Panc1 (cell line): ENCODE results near the gene ARMC2. TPM values are rescaled to one million over a fixed set of nuclear protein-coding genes. Genes with fewer than 3 reads are reported as not detected.

Source experiments
- ATAC-seq: fragments of 200-7000 bp; cut with Tn5 transposase; 2 replicates; pipeline ENCODE4 v1.9.1; 2020; ENCODE audit warnings: mild to moderate bottlenecking, moderate library complexity
- BruUV-seq: library from RNA; stranded (reverse); fragments of 400-500 nt; replicated peaks from 2 replicates; lab custom pipeline; 2021; lab: Mats Ljungman, UMichigan
- CTCF ChIA-PET: fragments of 300-600 bp; sonication (Branson Sonifier 250); formaldehyde crosslinking; loops from one replicate; lab custom pipeline; 2022; ENCODE audit warnings: antibody characterized with exemption; lab: Charles Lee
- POLR2A ChIA-PET: fragments of 300-600 bp; sonication (Branson Sonifier 250); formaldehyde crosslinking; loops from one replicate; lab custom pipeline; 2022; ENCODE audit warnings: antibody characterized with exemption; lab: Charles Lee
- DNase-seq: peaks from one replicate; pipeline ENCODE4 v3.0.0-alpha.2; 2010; ENCODE audit warnings: low read depth, low spot score
- H3K27ac ChIP-seq: 2 replicates; pipeline ENCODE4 v1.5.1; 2011; ENCODE audit warnings: mild to moderate bottlenecking, low read length, inconsistent platforms
- H3K27me3 ChIP-seq: fragments of 200-500 bp; sonication (Bioruptor generic); 2 replicates; pipeline ENCODE4 v1.6.0; 2014; ENCODE audit warnings: low read length, inconsistent platforms; ENCODE audit not compliant: control insufficient read depth, insufficient read depth
- H3K36me3 ChIP-seq: fragments of 200-500 bp; sonication (Bioruptor generic); 2 replicates; pipeline ENCODE4 v1.5.1; 2014; ENCODE audit warnings: inconsistent platforms, mild to moderate bottlenecking, low read length, moderate library complexity; ENCODE audit not compliant: control insufficient read depth, insufficient read depth
- H3K4me1 ChIP-seq: 2 replicates; pipeline ENCODE4 v1.5.1; 2011; ENCODE audit warnings: inconsistent platforms, mild to moderate bottlenecking, low read length, moderate library complexity; ENCODE audit not compliant: control insufficient read depth, insufficient read depth
- H3K4me3 ChIP-seq, 2 experiments: 2 replicates each; pipeline ENCODE4 v1.5.1; 2011 to 2012; ENCODE audit warnings: low read depth in 2 of 2, low read length in 2 of 2, mild to moderate bottlenecking in 2 of 2, inconsistent platforms in 1 of 2, moderate library complexity in 1 of 2
- H3K9me3 ChIP-seq: fragments of 200-500 bp; sonication (Bioruptor generic); 2 replicates; pipeline ENCODE4 v1.5.1; 2014; ENCODE audit warnings: low read depth, mild to moderate bottlenecking, inconsistent platforms, low read length, moderate library complexity; ENCODE audit not compliant: control insufficient read depth, insufficient read depth
- CTCF ChIP-seq: fragments of 450-650 bp; IDR thresholded peaks from 2 replicates; pipeline ENCODE4 v1.5.1; 2017; ENCODE audit warnings: mild to moderate bottlenecking
- POLR2AphosphoS5 ChIP-seq: IDR thresholded peaks from 2 replicates; pipeline ENCODE4 v1.6.1; 2012; ENCODE audit warnings: mild to moderate bottlenecking, low read depth, low read length, moderate library complexity
- SIN3A ChIP-seq: IDR thresholded peaks from 2 replicates; pipeline ENCODE4 v1.6.1; 2012; ENCODE audit warnings: low read depth, mild to moderate bottlenecking, low read length, moderate library complexity, borderline replicate concordance; ENCODE audit not compliant: insufficient read depth
- TCF7L2 ChIP-seq: IDR thresholded peaks from 2 replicates; pipeline ENCODE4 v1.6.1; 2011; ENCODE audit warnings: mild to moderate bottlenecking, low read depth, low read length, inconsistent platforms
- in situ Hi-C: cut with HindIII; loops from 2 replicates; pipeline ENCODE4 v1.10.0; 2016; ENCODE audit warnings: low sequenced_read_pairs, low pct_unique_long_range_greater_than_20kb
- intact Hi-C: fragments of 100-400 bp; cut with micrococcal nuclease; formaldehyde crosslinking; loops from one replicate; pipeline ENCODE4 v1.10.0; 2022; ENCODE audit not compliant: unreplicated experiment
- total RNA-seq: library from RNA; stranded (reverse); gene quantifications from one replicate; pipeline ENCODE4 v1.2.1, GENCODE V29; 2021; ENCODE audit not compliant: unreplicated experiment
- TF ChIP-seq, protein P1 (sequence below), 2 experiments: IDR thresholded peaks; 2 replicates each; pipeline ENCODE4 v1.6.1; 2011 to 2012; ENCODE audit warnings: low read depth in 2 of 2, control low read depth in 1 of 2, low read length in 1 of 2, mild to moderate bottlenecking in 1 of 2, moderate library complexity in 1 of 2; ENCODE audit not compliant: insufficient read depth in 1 of 2

Gene ARMC2
- total RNA-seq, 1 experiment from 2014 or later = 9.3 TPM

DNA sequence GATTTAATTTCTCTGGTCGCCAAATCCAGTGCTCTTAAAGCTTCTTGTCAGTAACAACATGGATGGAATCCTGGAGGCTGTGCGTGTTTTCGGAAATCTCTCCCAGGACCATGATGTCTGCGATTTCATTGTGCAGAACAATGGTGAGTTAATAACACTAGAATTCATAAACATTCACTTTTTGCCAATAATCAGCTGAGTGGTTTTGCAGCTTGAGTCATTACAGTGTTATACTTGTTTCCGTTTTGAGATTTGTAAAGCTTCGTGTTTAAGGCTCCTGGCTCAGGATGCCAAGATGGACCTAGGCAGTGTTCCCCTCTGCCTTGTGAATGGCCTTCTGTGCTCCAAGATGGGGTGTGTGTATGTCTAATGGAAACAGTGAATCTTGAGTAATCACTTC is 113.8 kb downstream of the ARMC2 start:
- H3K27me3 ChIP-seq = no peaks in the 10 kb centered on the region
- intact Hi-C loops = no loop called here
- no peaks in the 10 kb centered on the region for H3K4me1 ChIP-seq
- H3K27ac ChIP-seq = no peak overlapping the region
- BruUV-seq = no TSS peak
- CTCF ChIA-PET = no interaction called here
- DNase-seq (no peak), ATAC-seq (no peak)
- in situ Hi-C loops = no loop called here
- POLR2A ChIA-PET = interaction anchor here (0.5 kb wide), 1 partner anchor 8 kb away, joined by 3 read pairs; no protein-coding TSS in a partner anchor
- no peaks in the 10 kb centered on the region for H3K36me3 ChIP-seq
- no peak overlapping the region for H3K4me3 ChIP-seq
- H3K9me3 ChIP-seq = no peaks in the 10 kb centered on the region
- TF ChIP-seq TCF7L2 (no peak), POLR2AphosphoS5 (no peak), SIN3A (no peak)

- Histone ChIP-seq H3K27me3 (no peaks in the 10 kb centered on the region), H3K36me3 (no peaks in the 10 kb centered on the region), H3K4me3 (no peak overlapping the region), H3K4me1 (no peaks in the 10 kb centered on the region), H3K9me3 (no peaks in the 10 kb centered on the region), H3K27ac (no peak overlapping the region)
- in situ Hi-C loops (no loop called here), intact Hi-C loops (no loop called here)
- ATAC-seq = no peak
- no peak for DNase-seq
- ChIA-PET POLR2A (no interaction called here), CTCF (no interaction called here)
- TF ChIP-seq CTCF (no peak), TCF7L2 (no peak), SIN3A (no peak), POLR2AphosphoS5 (no peak)
- TF ChIP-seq, protein P1, sequence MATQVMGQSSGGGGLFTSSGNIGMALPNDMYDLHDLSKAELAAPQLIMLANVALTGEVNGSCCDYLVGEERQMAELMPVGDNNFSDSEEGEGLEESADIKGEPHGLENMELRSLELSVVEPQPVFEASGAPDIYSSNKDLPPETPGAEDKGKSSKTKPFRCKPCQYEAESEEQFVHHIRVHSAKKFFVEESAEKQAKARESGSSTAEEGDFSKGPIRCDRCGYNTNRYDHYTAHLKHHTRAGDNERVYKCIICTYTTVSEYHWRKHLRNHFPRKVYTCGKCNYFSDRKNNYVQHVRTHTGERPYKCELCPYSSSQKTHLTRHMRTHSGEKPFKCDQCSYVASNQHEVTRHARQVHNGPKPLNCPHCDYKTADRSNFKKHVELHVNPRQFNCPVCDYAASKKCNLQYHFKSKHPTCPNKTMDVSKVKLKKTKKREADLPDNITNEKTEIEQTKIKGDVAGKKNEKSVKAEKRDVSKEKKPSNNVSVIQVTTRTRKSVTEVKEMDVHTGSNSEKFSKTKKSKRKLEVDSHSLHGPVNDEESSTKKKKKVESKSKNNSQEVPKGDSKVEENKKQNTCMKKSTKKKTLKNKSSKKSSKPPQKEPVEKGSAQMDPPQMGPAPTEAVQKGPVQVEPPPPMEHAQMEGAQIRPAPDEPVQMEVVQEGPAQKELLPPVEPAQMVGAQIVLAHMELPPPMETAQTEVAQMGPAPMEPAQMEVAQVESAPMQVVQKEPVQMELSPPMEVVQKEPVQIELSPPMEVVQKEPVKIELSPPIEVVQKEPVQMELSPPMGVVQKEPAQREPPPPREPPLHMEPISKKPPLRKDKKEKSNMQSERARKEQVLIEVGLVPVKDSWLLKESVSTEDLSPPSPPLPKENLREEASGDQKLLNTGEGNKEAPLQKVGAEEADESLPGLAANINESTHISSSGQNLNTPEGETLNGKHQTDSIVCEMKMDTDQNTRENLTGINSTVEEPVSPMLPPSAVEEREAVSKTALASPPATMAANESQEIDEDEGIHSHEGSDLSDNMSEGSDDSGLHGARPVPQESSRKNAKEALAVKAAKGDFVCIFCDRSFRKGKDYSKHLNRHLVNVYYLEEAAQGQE (IDR thresholded peaks at IDR 0.05; ENCODE audit: insufficient read depth in 1 of 2, low read depth in 2 of 2, low read length in 1 of 2) = no peak
- BruUV-seq = no TSS peak
Measured at GRCh38 chr6:108966251-108966650, 118.0 kb downstream of the ARMC2 start.

- DNase-seq (no peak), ATAC-seq (peak; percentile 68)
- TF ChIP-seq, protein P1 (IDR thresholded peaks at IDR 0.05; ENCODE audit: insufficient read depth in 1 of 2, low read depth in 2 of 2, low read length in 1 of 2) = no peak
- TF ChIP-seq SIN3A = no peak
- TF ChIP-seq CTCF = no peak
- TF ChIP-seq POLR2AphosphoS5 = no peak
- Histone ChIP-seq H3K4me3 (no peak overlapping the region), H3K36me3 (no peaks in the 10 kb centered on the region), H3K9me3 (no peaks in the 10 kb centered on the region), H3K27me3 (no peaks in the 10 kb centered on the region), H3K27ac (no peak overlapping the region), H3K4me1 (no peaks in the 10 kb centered on the region)
- in situ Hi-C loops (no loop called here), intact Hi-C loops (no loop called here)
- ChIA-PET CTCF (no interaction called here), POLR2A (no interaction called here)
- no TSS peak for BruUV-seq
Measured at GRCh38 chr6:108966855-108967755, 118.9 kb downstream of the ARMC2 start.
